Stomach (tissue), 9 donors: ENCODE results near the gene NAALADL2. TPM values are rescaled to one million over a fixed set of nuclear protein-coding genes. Genes with fewer than 3 reads are reported as not detected.

Experiments
- DNase-seq, 2 donors: peaks; one replicate each; pipeline versions ENCODE4 v3.0.0 to v3.0.0-alpha.2; 2013 to 2019
- H3K27ac ChIP-seq, 5 donors: fragments of 200-600 bp in 4 of 5; sonication (generic) in 4 of 5; one replicate each; pipeline ENCODE4 v1.5.1; 2013 to 2019; ENCODE audit warnings: mild to moderate bottlenecking in 1 of 5, moderate library complexity in 1 of 5
- H3K27me3 ChIP-seq, 3 donors: fragments of 200-600 bp; sonication (generic); one replicate each; pipeline ENCODE4 v1.5.1; 2017 to 2019; ENCODE audit warnings: mixed run types in 1 of 3
- H3K36me3 ChIP-seq, 4 donors: fragments of 200-600 bp; sonication (generic); 1 replicate in 3 of 4; 2 replicates in 1 of 4; pipeline ENCODE4 v1.5.1; 2016 to 2019
- H3K4me1 ChIP-seq, 4 donors: fragments of 200-600 bp; sonication (generic); one replicate each; pipeline ENCODE4 v1.5.1; 2016 to 2019
- H3K4me3 ChIP-seq, 4 donors: fragments of 200-600 bp; sonication (generic) in 3 of 4; one replicate each; pipeline ENCODE4 v1.5.1; 2016 to 2019; ENCODE audit warnings: mild to moderate bottlenecking in 1 of 4
- H3K9me3 ChIP-seq, 4 donors: fragments of 200-600 bp; sonication (generic); one replicate each; pipeline ENCODE4 v1.5.1; 2016 to 2019
- EP300 ChIP-seq: sonication (generic); formaldehyde crosslinking; IDR thresholded peaks from one replicate; pipeline ENCODE4 v1.6.1; 2017; ENCODE audit warnings: antibody characterized with exemption
- POLR2A ChIP-seq, 4 donors: fragments of 450-650 bp; IDR thresholded peaks; one replicate each; pipeline ENCODE4 v1.6.1; 2016; ENCODE audit warnings: antibody characterized with exemption in 4 of 4, control low read depth in 2 of 4, mild to moderate bottlenecking in 1 of 4, moderate library complexity in 1 of 4
- POLR2AphosphoS5 ChIP-seq, 3 donors: sonication (generic); formaldehyde crosslinking; IDR thresholded peaks; one replicate each; pipeline ENCODE4 v1.6.1; 2016; ENCODE audit warnings: antibody characterized with exemption in 3 of 3
- WGBS, 5 donors: extraction: QIAGEN DNeasy Blood & Tissue Kit in 3 of 5; methylation state at CpG; one replicate each; pipeline versions ENCODE4 v1.1.5 to v1.1.7; 2013 to 2018; 5-methylcytosine and 5-hydroxymethylcytosine counted together
- intact Hi-C: fragments of 100-400 bp; cut with DNase I; formaldehyde crosslinking; loops from one replicate; pipeline ENCODE4 v1.15.1; 2023; ENCODE audit warnings: low total_unique reads
- polyA plus RNA-seq, 3 donors: library from polyadenylated mRNA; stranded (reverse); fragments of 200-250 nt; gene quantifications; one replicate each; pipeline ENCODE4 v1.2.3, GENCODE V29; 2013
- total RNA-seq, 5 donors: library from RNA; depleted of rRNA; stranded (reverse); fragments of >200 nt; gene quantifications; one replicate each; pipeline versions ENCODE4 v1.1.0 to v1.2.3, GENCODE V29; 2014 to 2016
- TF ChIP-seq, protein P1 (sequence below), 7 experiments: fragments of 450-650 bp in 4 of 7; fragments of 200-600 bp in 3 of 7; sonication (generic) in 3 of 7; IDR thresholded peaks; one replicate each; pipeline ENCODE4 v1.5.1; 2016 to 2019; ENCODE audit warnings: antibody characterized with exemption in 7 of 7, control low read depth in 2 of 7, mild to moderate bottlenecking in 1 of 7
- donor health status: healthy with polysubstance abuse.
- donor health status: Bipolar disorder and iron deficiency.
- donor health status: healthy.

NAALADL2 gene
- total and polyA plus RNA-seq, 8 donors, result 0.58 to 43.7 (median 5.4) TPM

DNA sequence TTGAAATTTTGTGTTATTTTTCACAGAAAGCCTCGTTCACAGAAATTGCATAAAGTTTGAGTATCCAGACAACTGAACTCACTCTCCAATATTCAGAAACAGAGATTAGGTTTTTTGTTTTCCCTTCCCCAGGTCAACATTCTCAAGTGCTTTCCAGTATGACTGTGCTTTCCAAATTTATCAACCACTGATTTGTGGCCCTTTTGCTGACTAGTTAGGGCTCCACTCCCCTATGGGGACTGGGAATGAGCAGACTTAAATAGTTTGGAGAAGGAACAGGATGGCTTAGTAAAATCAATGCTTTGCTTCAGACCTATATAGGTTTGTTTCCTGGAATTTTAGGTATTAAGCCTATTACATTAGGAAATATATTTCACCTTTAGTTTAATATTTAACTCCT, 38.2 kb upstream of the NAALADL2 start:
- intact Hi-C loops, result no loop called here
- H3K4me3 ChIP-seq, result no peak overlapping the region
- H3K27ac ChIP-seq, result no peak overlapping the region
- no peak for DNase-seq
- no peaks in the 10 kb centered on the region for H3K36me3 ChIP-seq
- H3K9me3 ChIP-seq, result no peaks in the 10 kb centered on the region
- TF ChIP-seq EP300 (no peak), POLR2A (IDR thresholded peaks at IDR 0.05) (no peak), POLR2AphosphoS5 (IDR thresholded peaks at IDR 0.05) (no peak)
- TF ChIP-seq, protein P1, sequence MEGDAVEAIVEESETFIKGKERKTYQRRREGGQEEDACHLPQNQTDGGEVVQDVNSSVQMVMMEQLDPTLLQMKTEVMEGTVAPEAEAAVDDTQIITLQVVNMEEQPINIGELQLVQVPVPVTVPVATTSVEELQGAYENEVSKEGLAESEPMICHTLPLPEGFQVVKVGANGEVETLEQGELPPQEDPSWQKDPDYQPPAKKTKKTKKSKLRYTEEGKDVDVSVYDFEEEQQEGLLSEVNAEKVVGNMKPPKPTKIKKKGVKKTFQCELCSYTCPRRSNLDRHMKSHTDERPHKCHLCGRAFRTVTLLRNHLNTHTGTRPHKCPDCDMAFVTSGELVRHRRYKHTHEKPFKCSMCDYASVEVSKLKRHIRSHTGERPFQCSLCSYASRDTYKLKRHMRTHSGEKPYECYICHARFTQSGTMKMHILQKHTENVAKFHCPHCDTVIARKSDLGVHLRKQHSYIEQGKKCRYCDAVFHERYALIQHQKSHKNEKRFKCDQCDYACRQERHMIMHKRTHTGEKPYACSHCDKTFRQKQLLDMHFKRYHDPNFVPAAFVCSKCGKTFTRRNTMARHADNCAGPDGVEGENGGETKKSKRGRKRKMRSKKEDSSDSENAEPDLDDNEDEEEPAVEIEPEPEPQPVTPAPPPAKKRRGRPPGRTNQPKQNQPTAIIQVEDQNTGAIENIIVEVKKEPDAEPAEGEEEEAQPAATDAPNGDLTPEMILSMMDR (IDR thresholded peaks at IDR 0.05), result no peak
- H3K27me3 ChIP-seq, result no peaks in the 10 kb centered on the region
- peaks cover 0 to 12% (median 0%) of the 10 kb centered on the region in 4 donors for H3K4me1 ChIP-seq
- WGBS, 5 donors, result 38 to 71% (median 68%) methylated on average over 1 of the region's 1 CpG

DNA sequence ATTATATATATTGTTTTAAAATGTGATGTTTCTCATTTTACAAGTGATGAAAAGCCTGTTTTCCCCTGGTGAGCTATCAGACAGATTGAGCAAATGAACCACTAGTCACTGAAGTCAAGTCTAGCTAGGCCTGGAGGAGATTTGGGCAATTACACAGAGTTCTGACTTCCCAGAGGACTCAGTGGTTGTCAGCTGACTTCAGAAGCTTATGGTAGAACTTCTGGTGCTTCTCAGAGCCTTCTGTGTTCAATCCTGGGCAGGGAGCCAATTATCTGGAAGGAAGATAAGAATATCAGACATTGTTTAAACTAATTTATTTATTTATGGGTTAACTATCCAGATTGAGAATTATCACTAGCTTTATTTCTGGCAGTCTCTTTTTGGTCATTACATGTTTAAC, 37.7 kb upstream of the NAALADL2 start:
- DNase-seq, result peak in 1 of 2 donors; percentile 59
- Histone ChIP-seq H3K27ac (no peak overlapping the region), H3K4me3 (no peak overlapping the region), H3K9me3 (no peaks in the 10 kb centered on the region), H3K4me1 (peaks cover 0 to 12% (median 0%) of the 10 kb centered on the region in 4 donors), H3K27me3 (no peaks in the 10 kb centered on the region), H3K36me3 (no peaks in the 10 kb centered on the region)
- intact Hi-C loops, result no loop called here
- TF ChIP-seq POLR2AphosphoS5 (IDR thresholded peaks at IDR 0.05) (no peak), EP300 (no peak), POLR2A (IDR thresholded peaks at IDR 0.05) (no peak)
- TF ChIP-seq, protein P1 (IDR thresholded peaks at IDR 0.05), result no peak

DNA sequence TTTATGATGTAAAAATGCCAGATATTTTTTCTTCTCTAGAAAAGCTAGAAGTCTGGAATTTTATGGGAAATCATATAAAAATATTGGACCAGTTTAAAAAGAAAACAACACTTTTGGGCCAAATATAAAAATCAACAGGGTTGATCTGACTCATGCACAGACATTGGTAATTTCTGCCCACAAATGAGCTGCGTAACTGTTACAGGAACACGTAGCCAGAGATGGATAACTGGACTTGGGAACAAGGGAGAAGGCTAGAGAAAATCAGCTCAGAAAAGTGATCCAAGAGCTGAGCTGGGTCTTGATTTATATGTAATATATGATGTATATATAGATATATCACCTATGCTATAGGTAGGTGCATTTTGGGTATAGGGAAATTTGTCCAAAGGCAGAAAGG, 36.8 kb upstream of the NAALADL2 start:
- H3K9me3 ChIP-seq, result no peaks in the 10 kb centered on the region
- DNase-seq, result no peak
- 79 to 88% (median 83%) methylated on average over 2 of the region's 2 CpGs for WGBS, 5 donors

GRCh38 chr3:174826069-174826468, 33.1 kb upstream of the NAALADL2 start:
- H3K27me3 ChIP-seq, result no peaks in the 10 kb centered on the region
- peaks cover 0 to 12% (median 0%) of the 10 kb centered on the region in 4 donors for H3K4me1 ChIP-seq
- H3K9me3 ChIP-seq, result no peaks in the 10 kb centered on the region
- no peaks in the 10 kb centered on the region for H3K36me3 ChIP-seq
- TF ChIP-seq EP300 (no peak), POLR2A (IDR thresholded peaks at IDR 0.05) (no peak), POLR2AphosphoS5 (IDR thresholded peaks at IDR 0.05) (no peak)
- TF ChIP-seq, protein P1 (IDR thresholded peaks at IDR 0.05), result no peak
- intact Hi-C loops, result no loop called here
- no peak overlapping the region for H3K4me3 ChIP-seq
- no peak overlapping the region for H3K27ac ChIP-seq
- DNase-seq, result no peak

More for the DNA sequence above, 36.8 kb upstream of the NAALADL2 start:
- Histone ChIP-seq H3K4me3 (no peak overlapping the region), H3K27ac (no peak overlapping the region), H3K4me1 (peaks cover 0 to 12% (median 0%) of the 10 kb centered on the region in 4 donors), H3K27me3 (no peaks in the 10 kb centered on the region), H3K36me3 (no peaks in the 10 kb centered on the region)
- intact Hi-C loops, result no loop called here
- TF ChIP-seq POLR2AphosphoS5 (IDR thresholded peaks at IDR 0.05) (no peak), EP300 (no peak), POLR2A (IDR thresholded peaks at IDR 0.05) (no peak)
- TF ChIP-seq, protein P1 (IDR thresholded peaks at IDR 0.05), result no peak
